HG03060 (cell line): Measurements from ENCODE around the gene GNAO1.

ENCODE experiments used
- ATAC-seq: cut with Tn5 transposase; IDR thresholded peaks from one replicate; pipeline ENCODE4 v1.9.1; 2021; ENCODE audit warnings: low read depth, moderate number of reproducible peaks; ENCODE audit not compliant: unreplicated experiment

The GNAO1 gene

DNA sequence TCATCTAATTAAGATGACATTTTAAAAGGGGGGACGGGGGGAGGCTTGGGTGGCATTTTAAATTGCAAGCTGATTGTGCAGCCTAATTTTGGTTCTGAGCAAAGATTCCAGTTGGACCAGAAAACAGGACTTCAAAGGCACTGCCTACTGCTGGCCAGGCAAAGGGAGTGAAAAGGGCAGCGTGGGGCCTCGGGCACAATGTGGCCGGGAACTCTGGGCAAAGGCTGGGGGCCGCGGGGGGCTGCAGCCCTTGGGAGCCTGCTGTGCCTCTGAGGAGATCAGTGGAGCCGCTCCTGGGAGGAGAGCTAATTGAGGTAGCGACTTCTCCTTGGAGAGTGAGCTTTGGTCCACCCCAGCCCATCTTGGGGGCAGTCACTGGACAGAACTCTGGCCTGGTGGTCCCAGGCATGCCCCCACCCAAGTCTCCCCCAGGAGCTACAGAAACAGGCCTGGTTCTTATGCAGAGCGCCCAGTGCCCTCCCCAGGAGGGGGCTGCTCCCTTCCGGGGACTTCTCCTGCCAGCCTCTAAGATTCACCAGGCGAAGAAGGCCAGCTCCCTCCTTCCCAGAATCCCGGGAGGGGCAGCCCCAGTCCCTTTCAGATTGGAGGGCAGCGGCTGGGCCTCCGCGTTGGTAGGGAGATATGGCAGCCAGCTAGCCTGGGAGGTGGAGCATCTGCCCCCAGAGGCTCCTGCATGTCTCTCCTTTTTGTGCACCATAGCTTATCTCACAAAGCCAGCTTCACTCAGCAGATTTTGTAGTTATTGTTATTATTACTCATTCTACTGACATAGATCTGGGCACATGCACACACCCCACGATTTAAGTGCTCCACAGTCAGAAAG lies 115.6 kb downstream of the GNAO1 start:
- no peak for ATAC-seq

- ATAC-seq: no peak
Observed at GRCh38 chr16:56307534-56307873, 116.2 kb downstream of the GNAO1 start.

DNA sequence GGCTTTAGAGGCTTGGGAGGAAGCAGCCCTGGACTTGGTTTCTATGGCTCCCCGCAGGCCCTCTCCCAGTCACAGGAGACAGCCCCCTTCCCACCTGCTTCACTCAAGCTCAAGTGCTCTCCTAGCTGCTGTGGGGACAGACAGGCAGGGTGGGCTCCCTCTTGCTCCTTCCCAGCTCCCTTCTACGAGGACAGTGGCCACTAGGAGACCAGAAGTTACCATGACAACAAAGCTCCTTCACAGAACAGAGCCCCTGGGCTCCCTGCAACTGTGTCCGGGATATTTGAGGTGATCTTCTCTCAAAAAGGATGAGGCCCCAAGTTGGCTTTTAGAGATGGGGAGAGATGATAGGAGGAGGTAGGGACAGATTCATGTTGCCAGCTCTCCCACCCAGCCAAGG lies 117.7 kb downstream of the GNAO1 start:
- ATAC-seq: no peak

- no peak for ATAC-seq
Observed at GRCh38 chr16:56310690-56311089, 119.4 kb downstream of the GNAO1 start.

DNA sequence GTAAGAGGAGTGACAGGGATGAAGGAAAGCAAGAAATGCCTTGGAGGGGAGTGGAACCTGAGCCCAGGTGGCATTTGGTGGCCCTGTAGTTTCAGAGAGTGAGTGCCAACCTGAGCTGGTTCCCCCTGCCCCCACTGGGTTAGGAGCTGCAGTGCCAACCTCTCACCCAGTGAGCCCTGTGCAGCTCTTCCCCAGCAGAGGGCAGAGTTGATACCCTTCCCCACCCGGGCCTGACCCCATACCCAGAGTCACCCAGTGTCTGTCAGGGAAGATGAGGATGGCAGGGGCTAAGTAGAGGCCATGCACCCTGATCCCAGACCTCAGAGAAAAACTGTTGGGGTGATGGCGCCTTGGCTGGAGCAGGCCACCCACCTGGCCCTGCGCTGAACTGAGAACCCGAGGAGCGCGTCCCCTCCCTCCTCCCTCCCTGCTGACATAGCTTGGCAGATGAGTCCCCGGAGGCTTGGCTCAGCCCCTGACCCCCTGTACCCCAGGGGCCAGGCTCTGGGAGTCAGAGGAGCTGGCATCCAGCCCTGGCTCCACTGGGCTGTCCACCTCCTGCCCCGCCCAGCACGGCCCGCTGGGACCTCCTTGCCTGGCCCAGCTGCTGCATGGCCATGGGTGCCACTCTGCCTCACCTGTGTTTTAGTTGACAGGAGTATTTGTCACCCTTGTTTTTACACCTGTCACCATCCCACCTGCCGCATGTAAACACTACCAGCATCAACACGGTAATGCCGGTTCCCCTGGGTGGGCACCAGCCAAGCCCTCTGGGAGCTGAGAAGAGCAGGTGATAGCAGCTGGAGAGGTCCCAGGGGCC lies 120.1 kb downstream of the GNAO1 start:
- no peak for ATAC-seq

- no peak for ATAC-seq
Observed at GRCh38 chr16:56312028-56312300, 120.7 kb downstream of the GNAO1 start.

- no peak for ATAC-seq
Observed at GRCh38 chr16:56312556-56312955, 121.3 kb downstream of the GNAO1 start.

- ATAC-seq: no peak
Observed at GRCh38 chr16:56314244-56314850, 123.1 kb downstream of the GNAO1 start.

DNA sequence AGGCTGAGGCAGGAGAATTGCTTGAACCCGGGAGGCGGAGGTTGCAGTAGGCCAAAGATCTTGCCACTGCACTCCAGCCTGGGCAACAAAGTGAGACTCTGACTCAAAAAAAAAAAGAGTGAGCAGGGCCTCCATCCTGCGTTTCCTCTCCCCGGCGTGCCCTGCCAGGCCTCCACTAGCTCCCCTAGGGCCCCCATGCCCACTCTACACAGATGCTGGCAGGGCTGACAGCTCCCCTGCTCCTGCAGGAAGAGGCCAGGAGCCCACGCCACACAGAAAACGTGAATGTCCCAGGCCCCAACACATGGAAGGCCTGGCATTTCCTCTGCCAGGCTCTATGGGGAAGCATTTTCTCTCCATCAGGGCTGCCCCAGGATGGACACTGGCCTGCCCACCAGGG lies 124.7 kb downstream of the GNAO1 start:
- no peak for ATAC-seq

DNA sequence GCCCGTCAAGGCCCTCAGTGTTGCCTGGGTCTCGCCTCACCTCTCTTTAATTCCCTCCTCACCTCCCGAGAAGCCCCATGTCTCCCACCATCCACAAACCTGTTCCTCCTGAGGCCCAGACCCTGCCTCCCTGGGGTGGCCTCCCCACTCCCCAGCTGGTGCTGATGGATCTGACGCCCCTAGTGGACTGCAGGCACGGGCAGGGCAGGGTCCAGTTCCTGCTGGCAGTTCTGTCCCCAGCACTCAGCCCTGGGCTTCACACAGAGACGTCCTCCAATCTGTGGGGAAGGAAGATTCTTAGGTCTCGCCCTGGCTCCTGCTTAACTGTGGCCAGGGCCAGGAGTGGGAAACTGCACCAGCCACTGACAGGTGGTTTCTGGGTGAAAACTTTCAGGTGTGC lies 125.3 kb downstream of the GNAO1 start:
- ATAC-seq: no peak

DNA sequence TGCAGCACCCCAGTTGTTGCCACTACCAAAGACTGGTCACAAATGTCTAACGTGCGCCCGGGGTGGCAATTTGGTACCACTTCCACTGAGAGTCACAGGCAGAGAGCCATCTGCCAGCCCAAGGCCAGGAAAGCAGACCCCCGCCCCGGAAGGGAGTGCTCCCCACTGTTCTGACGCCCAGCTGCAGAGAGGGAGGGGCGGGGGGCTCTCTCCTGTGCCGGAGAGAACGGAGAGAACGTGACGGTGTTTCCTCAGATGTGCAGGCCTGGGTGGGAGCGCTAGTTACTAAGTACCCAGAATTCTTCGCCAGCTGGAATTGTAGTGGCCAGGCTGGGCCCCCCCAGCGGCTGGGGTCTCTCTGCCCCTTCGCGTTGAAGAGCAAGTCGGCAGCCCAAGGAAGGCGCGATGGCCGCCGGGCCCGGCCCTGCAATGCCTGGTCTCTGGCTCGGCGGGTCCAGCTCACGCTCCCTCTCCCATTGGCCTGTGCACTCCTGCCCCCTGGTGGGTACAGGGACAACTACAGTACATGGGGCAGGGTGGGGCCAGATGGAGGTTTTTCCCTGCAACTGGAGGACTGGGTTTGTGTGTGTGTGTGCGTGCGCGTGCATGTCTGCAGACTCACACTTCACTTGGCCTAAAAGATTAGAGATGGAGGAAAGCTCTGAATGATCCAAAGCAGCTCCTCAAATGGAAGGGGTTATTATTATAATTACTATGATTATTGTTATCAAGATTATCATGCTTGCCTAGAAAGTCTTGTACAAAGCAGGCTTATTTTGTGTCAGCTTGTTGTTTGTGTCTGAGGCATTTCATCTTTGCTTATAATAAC lies 126.9 kb downstream of the GNAO1 start:
- ATAC-seq: no peak

- ATAC-seq: no peak
Observed at GRCh38 chr16:56318827-56319140, 127.5 kb downstream of the GNAO1 start.

DNA sequence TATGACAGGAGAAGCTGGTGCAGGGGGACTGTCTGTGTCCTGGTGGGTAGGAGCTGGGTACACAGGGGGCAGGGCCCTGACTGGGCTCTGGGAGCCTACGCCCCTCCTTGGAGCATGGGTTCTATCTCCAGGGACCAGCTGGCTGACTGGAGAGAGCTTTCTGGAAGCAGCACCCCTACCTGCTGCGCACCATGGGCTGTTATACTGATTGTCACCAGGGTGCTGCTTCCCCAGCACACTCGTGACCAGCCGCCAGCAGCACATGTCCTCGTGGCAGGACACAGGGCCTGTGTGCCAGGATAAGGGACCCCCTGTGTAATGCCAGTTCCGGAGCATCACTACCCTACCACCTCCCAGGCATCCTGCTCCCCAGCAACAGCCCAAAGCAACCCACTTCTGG lies 128.1 kb downstream of the GNAO1 start:
- ATAC-seq: no peak

GRCh38 chr16:56320056-56320455 lies 128.8 kb downstream of the GNAO1 start:
- ATAC-seq: no peak

- ATAC-seq: no peak
Observed at GRCh38 chr16:56320811-56321558, 129.7 kb downstream of the GNAO1 start.

DNA sequence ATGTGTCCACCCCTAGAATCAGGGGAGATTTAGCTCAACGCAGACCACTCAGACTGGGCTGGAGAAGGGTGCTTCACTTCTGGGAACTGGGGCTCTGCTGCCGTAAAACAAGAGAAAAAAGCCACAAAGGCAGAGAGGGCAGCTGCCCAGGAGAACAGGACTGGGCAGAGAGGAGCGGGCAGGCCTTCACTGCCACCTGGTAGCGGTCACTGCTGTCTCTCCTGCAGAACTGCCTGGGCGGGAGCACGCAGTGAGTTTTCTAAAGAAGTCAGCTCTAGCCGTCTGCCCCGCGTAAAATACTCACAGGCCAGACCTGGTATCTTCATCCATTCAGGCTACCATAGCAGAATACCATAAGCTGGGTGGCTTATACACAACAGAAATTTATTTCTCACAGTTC lies 130.3 kb downstream of the GNAO1 start:
- ATAC-seq: no peak

DNA sequence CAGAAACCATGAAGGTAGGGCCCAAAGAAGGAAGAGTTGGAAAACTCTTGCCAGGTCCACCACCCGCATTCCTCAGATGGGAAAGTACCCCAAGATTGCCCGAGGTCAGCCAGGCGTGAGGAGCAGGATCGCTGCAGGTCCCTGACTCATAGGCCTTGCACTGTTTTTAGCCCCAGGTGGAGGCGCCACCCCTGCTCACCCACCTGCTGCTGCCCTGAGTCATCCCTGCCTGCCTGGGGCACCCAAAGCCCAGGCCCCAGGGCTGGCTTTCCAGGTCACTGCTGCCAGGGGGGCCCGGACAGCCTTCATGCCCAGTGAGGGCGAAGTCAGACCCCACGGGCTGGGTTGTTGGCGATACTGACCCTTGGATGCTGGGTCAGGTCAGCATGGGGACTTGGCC lies 133.1 kb downstream of the GNAO1 start:
- no peak for ATAC-seq

DNA sequence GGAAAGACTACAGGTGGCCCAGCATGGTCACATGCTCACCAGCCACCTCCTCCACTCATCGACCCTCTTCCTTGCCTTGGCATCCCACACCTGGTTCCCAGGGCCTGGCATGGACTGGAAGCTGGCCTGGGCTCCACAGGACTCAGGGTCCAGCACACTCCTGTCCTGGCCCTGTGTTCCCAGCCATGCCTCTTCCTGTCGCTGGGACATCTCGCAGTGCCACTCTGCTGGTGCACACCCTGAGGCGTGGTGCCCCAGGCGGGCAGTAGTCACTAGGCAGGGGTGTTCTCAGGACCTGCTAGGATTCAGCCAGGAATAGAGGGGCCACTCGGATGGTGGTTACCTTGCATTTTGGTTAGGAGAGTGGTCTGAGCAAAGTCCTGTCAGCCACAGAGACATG lies 134.7 kb downstream of the GNAO1 start:
- ATAC-seq: no peak

GRCh38 chr16:56327071-56327928 lies 136.0 kb downstream of the GNAO1 start:
- no peak for ATAC-seq

GRCh38 chr16:56327929-56328258 lies 136.6 kb downstream of the GNAO1 start:
- ATAC-seq: no peak
